SHP77 (cell line): Measurements from ENCODE around the gene CKS1B.
A peak's percentile ranks its signal among the peaks of the same experiment; 100 is the strongest.

ENCODE experiments used
- DNase-seq, 2 experiments: peaks; one replicate each; lab custom pipeline; 2025; lab: John Stamatoyannopoulos, UW

Gene CKS1B

DNA sequence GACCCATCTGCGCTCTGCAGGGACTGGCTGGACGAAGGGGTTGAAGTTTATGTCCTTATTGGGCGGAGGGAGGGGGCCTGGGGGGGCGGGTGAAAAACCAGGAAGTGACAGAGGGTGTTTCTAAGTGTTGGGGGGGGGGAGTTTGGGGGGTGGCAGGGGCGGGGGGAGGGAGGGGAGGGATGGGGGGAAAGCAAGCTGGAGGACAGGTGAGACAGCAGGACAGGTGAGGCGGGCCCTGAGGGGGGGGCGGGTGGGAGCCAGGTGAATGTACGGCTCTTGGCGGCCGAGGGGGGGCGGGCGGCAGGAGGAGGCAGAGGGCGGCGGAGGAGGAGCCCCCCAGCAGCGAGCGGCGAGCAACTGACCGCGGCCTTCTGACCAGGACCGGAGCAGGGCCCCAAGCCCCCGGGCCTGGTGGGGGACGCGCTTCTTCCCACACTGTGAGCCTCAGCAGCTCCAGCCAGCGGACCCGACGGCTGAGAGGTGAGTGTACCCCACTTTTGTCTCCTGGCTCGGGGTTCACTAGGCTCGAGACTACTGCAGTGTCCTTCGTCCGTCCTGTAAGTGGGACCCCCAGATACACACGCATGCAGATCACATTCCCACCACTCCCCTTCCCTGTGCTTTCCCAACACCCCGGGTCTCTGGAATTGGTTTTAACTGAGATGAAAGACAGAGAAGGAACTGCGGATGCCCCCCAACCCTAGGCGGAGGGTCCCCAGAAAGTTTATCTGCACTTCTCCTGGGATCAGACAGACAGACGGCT, 28.2 kb downstream of the CKS1B start, which contains the start of gene ZBTB7B:
TSS of gene ZBTB7B (plus strand) at position 339 of the 763 bp plus-strand sequence. CDS start 11,859 bp downstream, outside the sequence.
- DNase-seq = peak in 1 of 2 experiments; percentile 61

DNA sequence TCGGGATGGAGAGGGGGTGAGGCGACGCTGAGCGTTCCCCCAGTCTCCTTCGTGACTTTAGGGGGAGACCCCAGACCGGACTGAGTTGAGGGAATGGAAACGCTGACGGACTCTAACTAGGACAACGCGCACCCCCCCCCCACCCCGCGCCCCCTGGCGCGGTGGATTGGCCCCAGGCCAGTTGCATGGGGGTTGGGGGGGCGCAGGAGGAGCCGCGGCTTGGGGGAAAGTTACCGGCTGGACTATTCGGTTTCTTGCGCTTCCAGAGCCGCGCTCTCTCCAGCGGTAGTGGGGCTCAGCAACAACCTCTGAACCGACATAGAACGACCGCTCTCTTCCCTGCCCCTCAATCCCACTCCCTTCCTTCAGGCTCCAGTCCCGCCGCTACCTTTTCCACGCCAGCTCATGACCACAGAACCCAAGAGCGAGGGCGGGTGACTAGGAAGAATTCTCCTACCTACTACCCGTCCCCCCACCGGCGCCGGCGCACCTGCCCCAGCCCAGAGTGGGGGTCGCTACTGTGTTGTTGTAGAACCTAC, 28.8 kb downstream of the CKS1B start:
- peak; percentile 52 to 67 for DNase-seq

DNA sequence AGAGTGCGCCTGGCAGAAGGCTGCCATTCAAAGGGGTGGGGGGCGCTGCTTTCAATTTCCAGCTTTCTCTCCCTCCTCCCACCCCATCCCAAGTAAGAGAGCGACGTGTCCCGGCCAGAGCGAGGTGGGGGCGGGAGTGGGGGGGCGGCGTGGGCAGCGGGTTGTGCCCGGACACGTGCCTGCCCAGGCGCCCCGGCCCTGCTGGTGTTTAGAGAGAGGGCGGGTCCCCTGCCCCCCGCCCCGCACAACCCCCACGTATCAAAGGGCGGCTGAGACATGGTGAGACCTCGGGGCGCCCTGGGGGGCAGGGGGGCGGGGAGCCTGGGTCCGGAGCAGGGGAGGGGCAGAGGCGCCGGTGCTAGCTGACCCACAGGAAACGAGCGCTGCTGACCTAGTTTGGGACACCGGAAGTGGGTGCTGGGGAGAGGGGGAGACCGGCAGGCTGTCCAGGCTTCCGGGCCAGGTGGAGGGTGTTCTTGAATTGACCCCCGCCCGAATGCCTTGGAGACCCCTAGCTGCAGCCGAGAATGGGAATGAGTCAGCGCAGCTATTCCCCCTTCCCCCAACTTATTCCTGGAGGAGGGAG, 29.4 kb downstream of the CKS1B start:
- peak; percentile 72 to 91 for DNase-seq

DNA sequence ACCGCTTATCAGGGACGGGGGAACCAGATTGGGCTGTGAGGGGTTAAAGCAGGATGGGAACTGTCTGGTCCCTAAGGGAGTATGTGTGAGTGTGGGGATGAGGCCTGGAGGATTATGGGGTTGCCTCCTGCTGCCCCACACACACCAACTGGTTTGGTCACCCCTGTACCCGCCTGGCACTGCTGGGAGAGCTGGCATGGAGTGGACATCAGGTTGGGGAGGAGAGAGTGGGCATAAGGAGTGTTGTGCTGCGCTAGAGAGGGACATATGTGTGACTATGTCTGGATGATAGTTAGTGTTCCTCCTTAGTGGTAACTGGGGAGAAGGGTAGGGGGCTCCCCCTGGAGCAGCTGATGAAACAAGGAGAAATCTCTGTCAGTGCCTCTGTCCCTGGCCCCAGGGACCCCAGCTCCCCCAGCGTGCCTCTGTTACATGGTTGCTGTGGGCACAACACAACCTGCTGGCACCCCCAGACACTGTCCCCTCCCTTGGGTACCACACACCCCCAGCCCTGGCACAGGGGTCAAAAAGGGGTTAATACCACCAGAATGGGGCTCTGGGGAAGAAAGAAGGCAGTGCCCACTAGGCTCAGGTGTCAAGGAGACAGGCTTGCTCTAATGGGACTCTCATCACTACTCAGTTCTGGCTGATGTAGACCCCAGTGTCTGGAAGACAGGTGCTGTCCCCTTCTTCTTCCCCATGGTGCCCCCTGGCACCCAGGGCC, 30.0 kb downstream of the CKS1B start:
- DNase-seq = no peak

DNA sequence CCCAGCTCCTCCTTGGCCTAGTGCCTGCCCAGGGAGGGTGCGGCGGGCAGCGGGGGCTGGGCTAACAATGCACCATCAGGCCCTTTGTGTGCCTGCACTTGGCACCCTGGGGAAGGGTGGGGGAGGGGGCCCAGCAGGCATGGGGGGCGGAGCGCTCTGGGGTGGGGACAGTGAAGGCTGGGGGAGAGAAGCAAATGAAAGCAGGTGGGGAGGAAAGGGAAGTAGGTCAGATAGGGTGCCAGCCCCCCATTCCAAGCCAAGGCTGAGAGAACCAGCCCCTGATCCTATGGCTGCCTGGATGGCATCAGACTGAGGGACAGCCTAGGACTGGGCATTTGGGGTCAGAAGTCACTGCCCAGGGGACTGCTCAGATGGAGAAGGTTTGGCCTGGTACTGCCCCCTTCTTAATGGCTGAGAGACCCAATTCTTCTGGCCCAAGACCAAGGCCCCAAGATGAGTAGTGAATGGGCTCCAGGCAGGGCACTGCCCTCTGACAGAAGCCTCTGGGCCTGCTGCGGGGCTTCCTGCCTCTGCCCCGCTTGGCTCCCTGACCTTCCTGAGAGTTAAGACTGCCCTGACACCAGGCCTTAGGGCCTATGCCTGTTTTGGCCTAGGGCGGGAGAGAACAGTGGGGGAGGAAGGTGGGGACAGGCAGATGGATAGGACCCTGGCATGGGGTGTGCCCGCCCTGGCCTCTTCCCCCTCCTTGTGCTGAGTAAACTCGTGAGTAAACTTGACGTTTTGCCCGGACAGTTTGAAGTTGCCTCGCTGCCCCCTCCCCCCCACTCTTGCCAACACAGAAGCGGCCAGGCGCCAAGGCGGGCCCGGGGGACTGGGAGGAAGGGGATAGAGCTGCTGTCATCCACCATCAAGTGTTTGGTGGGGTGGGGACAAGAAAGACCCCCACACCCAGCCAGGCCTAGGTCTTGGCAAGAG, 30.9 kb downstream of the CKS1B start:
- DNase-seq = no peak

DNA sequence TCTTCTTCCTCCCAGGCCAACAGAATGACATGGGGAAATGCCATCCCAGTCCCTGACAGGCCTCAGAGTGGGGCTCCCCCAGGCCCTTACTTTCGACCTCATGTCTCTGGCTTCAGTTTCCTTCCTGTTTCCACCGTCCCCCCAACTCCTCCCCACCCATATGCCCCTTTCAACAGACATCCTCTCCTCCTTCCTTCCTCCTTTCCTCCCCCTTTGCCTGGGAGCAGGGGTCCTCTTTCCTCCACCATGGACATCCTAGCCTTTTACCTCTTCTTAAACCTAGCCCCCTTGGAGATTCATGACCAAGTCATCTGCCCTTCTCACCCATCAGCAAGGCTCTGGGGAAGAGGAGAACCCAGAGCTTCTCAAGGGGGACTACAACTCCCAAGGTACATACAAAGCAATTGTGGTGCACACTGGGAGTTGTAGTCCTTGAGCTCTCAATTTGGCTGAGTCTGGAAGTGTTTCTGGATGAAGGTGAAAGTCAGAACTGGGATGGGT, 32.2 kb downstream of the CKS1B start:
- DNase-seq = peak; percentile 12 to 47

DNA sequence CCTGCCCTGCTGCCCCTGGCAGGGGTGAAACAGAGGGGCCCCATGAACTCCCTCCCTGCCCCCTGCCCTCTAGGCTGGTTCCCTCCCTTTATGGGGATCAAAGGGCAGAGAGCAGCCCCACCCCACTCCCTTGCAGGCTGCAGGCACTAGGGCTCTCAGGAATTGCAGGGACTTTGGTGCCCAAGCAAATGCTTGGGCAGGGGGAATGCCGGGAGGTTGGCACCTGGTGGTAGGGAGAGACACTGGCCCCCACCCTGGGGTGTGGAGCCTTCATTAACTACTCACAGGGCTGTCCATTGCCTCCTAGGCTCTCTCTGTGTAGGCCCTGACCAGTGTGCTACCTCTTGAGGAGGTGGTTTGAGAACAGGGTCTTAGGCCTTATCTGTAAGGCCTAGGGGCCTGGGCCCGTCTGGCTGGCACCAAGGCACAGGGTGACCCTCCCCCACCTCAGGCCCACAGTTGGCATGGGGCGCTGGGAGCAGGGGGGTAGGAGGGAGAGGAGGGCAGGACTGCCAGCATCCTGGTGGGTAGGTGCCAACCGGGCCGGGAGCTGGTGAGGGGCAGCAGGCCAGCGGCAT, 32.9 kb downstream of the CKS1B start:
- no peak for DNase-seq

DNA sequence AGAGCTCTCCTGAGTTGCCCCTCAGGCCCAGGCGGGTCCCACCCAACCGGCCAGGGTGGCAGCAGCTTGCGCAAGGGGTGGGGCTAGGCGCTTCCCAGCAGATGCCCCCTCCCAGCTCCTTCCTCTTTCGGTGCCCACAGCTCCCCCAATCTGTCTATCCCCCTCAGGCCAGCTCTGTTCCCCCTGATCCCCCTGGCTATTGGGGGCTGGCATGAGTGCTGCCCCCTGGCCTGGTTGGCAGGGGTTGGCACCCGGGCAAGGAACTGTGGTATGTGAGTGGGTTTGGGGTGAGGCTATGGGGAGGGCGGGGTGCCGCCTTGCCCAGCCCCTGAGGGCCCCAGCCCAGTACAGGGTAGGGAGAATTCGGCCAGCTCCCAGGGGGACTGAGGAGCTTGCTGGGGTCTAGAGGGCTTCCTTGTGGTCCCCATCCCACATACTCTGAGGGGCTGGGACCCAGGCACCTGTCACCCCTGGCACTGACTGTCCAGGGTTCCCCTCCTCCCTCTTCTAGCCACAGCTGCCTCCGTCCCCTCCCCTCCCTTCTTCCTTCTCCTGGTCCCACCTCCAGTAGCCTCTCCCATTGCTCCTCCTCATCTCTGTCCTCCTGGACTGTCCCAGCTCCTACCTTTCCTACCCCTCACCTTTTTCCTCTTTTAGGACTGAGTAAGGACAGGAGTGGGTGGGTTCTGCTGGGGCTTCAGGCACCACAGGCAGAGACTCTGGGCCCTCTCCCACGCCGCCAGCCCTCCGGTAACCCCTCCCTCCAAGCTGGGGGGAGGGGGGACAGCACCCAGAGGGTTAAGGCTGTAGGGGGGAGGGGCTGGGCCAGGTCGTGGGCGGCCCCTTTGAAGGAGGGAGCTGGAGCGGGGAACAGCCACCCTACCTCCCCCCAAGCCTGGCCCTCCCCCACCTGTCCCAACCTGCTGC, 33.8 kb downstream of the CKS1B start:
- no peak for DNase-seq

DNA sequence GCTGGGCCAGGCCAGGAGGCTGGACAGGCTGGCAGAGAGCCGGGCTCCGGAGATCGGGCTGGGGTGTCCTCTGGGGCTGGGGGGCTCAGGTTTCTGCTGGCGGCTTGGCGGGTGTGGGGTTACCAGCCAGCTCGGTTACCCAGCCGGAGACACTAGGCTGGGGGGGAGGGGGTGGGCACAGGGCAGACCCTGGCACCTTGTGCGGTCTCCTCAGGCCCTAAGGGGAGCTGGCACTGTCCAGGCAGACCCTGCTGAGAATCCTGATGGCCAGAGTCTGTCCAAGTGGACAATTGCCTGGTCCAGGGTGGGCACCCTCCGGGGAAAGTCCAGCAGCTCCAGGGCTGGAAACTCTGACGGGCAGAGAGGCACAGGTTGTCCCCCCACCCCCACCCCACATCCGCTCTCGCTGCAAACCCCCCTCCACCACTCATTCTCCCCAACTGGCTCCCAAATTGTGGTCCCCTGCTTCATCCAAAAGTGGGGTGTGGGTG, 34.8 kb downstream of the CKS1B start:
- no peak for DNase-seq

DNA sequence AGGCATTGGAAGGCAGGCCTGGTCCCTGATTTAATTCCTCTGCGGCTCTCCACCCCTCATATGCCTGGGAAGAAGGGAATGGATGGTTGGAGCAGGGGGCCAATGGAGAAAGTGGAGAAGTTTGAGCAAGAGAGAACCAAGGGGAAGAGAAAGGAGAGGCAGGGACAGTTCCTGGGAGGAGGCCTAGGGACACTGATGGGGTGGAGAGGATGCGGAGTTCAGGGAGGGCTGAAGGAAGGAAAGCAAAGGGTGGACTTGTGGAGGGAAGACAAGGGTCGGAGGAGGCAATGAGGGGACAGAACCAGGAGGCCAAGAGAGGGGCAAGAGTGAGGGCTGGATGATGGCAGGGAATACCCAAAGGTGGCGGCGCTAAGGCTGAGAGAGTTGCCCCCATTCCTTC, 35.3 kb downstream of the CKS1B start:
- DNase-seq = no peak

DNA sequence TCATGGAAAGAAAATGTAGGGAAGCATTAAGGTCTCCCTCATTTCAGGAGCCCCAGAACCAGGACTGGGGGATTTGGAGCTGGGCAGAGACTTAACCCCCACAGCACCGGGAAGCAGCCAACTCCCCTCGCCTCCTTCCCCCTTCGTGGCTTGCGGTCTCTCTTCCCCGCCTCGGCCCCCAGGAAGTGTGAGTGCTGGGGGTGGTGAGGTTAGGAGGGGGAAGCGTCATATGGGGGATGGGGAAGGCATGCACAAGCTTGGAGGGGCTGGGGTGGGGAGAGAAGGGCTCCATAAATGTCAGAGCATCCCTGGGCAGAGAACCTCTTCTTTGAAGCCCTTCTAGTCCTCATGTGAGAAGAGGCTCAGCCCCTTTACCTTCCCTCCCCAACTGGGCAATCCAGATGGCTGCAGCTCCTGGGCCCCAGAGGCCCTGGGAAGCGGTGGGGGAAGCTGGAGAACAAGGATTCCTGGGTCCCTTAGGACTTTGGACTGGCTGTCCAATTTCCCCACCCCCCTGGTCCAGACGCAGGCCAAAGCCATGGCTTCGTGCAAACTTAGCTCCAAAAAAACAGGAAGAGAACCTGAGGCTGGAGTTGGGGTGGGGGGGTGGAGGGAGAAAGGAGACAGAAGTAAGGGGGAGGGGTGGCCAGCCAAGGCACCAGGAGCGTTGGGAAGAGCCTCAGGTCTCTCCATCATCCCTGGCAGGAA, 35.9 kb downstream of the CKS1B start:
- DNase-seq = no peak

DNA sequence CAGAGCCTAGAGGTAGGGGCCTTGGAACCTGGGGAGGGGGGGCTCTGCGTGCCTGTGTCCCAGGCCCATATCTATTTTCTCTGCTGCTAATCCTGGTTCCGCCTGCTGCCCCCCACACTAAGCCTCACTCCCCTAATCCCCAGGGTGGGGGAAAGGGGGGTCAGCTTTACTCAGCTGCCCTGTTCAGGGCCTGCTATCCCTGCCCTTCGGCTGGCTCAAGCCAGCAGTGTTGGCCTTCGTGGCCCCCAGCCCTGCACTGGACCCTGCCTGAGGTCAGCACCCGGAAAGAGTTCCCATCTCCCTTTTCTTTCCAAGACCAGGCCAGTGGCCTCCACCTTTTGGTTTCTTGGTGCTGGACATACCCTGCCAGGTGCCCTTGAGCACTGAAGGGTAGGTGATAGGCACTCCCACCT, 36.5 kb downstream of the CKS1B start:
- DNase-seq = no peak

DNA sequence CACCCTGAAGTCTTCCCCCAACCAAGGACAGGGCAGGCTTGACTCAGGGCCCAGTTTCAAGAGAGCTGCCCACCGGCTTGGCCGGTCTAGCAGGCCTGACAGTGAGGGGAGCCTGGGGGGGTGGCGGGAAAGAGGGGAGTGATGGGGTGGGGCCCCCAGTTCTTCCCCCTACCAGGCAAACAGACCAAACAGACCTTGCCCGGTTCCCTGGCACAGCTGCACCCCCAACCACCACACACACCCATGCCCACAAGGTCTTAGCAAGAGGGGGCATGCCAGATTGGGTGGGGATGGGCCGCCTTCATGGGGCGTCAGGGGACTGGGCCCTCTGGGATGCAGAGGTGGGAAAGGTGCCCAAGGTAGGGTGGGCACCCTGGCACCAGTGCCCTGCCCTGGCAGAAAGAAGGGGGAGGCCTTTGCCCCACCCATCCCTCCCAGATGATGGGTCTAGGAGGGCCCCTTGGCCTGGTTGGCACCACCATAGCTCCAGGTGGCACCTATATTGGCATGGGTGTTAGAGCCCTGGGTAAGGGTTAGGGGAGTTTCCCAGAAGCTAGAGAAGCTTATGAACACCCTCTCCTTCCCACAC, 37.0 kb downstream of the CKS1B start:
- DNase-seq = no peak

DNA sequence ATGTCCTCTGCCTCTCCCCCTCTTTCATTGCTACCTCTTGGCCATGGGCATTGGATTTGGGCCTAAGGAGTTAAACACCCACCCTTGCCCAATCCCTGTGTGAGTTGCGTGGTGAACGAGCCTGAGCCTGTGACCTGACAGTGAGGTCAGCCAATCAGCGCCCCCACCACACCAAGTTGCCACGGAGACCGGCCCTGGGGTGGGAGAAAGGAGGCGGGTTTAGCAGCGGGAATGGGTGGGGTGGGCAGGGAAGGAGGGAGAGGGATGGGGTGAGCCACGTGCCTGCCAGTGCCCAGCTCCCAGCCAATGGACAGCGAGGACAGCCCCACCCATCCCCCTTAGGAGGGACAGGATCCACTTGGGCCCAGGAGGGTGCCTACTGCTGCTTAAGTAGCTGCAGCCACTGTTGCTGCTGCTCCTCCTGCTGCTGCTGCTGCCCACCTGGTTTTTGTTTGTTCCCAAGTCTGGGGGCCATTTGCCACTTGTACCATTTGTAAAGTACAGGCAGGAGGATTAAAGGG, 37.6 kb downstream of the CKS1B start:
- DNase-seq = no peak

DNA sequence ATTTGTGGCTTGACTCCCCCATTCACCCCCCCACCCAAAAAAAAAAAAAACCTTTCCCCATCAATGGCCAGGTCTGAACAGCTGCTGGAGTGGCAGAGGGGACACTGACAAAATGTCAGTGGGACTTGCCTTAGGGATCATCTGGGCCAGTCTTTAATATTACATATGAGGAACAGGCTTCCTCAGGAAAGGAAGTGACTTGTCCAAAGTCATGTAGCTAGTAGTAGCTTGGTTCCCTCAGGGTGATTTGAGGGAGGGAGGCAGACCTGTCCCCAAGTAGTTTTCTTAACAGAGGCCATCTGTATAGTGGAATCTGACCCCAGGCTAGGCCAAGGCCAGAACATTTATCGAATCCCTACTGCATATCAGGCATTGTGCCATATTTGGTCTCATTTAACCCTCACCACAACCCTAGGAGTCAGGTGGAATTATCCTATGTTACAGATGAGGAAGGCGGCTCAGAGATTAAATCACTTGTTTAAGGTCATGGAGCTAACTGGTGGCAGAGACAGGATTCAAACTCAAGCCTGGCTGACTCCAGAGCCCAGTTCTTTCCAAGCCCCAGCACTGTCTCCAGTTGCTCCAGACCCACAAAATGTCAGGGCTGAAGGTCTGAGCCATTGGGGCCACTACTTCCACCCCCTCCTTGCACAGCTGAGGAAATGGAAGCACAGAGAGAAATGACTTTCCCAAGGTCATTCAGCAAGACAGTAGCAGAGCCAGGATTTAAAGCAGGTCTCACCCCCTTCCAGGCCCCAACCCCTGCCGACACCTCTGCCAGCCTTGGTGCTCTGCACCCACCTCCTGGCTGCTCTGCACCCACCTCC, 38.5 kb downstream of the CKS1B start:
- DNase-seq = no peak

DNA sequence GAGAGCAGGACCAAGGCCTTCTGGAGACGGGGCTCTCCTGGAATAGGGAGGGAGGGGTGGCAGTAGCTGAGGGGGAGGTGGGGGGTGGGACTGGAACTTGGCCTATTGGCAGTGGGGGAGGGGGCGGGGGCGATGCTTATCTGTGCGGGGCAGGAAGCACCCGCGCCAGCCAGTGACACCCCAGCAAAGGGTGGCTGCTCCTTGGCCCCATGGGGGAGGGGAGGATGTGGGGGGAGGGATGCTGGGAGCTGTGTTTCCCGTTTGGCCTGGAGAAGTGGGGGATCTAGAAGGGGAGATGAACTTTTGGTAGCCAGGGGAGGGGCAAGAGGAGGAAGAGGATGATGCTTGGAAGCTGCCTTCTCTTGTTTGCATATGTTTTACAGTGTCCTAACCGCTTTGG, 39.2 kb downstream of the CKS1B start:
- no peak for DNase-seq

DNA sequence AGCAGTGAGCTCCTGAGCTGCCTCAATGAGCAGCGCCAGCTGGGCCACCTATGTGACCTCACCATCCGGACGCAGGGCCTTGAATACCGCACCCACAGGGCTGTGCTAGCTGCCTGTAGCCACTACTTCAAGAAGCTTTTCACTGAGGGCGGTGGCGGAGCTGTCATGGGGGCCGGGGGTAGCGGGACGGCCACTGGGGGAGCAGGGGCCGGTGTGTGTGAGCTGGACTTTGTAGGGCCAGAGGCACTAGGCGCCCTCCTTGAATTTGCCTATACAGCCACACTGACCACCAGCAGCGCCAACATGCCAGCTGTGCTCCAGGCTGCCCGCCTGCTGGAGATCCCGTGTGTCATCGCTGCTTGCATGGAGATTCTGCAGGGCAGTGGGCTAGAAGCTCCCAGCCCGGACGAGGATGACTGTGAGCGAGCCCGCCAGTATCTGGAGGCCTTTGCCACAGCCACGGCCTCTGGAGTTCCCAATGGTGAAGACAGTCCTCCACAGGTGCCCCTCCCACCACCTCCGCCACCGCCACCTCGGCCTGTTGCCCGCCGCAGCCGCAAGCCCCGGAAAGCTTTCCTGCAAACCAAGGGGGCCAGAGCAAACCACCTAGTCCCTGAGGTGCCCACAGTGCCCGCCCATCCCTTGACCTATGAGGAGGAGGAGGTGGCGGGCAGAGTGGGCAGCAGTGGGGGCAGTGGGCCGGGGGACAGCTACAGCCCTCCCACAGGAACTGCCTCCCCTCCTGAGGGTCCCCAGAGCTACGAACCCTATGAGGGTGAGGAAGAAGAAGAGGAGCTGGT, 40.4 kb downstream of the CKS1B start:
- no peak for DNase-seq
